SH-SY5Y (cell line): ENCODE results near the gene KRT84.

Experiments used
- GATA2 ChIP-seq: IDR thresholded peaks from 2 replicates; pipeline ENCODE4 v1.6.1; 2011; ENCODE audit warnings: mild to moderate bottlenecking, low read depth, low read length
- GATA3 ChIP-seq: IDR thresholded peaks from 2 replicates; pipeline ENCODE4 v1.6.1; 2011; ENCODE audit warnings: low read depth, mild to moderate bottlenecking, low read length, moderate library complexity

The KRT84 gene

DNA sequence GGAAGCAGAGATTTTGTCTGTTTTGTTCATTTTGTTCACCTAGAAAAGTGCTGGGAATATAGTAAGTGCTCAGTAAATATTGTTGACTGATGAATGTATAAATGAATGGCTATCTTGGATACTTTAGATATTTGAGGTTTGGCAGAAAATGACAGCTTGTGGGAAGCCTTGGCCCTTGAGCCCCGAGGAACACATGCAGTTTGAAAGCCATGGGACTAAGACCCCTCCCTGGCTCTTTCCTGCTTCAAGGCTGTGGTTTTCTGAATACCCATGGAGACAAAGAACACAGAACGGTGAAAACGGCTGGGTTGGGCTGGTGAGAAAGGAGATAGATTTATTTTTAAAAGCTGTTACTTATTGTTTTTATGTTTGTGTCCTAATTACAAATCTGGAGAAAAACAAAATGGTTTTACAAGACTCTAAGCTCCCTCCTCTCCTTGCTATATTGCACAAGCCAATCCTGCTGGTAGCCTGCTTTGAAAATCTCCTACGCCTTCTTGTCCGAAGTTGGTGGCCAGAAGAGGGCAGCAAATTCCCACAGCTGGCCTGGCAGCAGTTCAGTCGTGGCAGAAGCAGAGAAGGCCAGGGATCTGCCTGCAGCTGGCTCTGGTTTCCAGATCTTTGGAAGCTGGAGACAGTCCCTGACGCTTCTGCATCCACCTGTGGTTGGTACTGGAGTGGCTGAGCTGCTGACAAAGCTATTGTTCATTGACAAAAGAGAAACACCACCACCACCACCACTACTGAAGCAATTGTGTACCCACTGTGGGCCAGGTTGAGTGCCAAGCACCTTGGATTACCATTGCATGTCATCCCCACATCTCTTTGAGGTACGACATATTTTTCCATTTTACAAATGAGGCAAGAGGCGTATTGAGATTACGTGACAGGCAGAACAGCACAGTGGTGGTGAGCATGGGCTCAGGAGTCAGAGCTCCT, 13.0 kb downstream of the KRT84 start:
- TF ChIP-seq GATA2 (no peak), GATA3 (no peak)

DNA sequence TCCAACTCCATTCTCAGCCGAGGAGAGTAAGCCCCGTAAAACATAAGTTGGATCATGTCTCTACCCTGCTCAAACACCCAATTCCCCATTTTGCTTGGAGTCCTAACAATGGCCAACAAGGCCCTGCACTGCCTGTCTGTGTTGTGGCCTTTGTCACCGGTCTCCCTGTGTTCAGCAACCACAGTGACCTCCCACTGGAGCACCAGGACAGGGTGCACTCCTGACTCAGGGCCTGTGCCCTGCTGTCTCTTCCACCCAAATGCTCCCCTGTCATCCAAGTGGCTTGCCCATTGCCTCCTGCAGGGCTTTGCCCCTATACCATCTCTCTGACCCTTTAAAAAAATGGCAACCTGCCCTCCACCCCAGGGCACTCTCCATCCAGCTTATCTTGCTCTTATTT, 13.7 kb downstream of the KRT84 start:
- TF ChIP-seq GATA2 (no peak), GATA3 (no peak)

DNA sequence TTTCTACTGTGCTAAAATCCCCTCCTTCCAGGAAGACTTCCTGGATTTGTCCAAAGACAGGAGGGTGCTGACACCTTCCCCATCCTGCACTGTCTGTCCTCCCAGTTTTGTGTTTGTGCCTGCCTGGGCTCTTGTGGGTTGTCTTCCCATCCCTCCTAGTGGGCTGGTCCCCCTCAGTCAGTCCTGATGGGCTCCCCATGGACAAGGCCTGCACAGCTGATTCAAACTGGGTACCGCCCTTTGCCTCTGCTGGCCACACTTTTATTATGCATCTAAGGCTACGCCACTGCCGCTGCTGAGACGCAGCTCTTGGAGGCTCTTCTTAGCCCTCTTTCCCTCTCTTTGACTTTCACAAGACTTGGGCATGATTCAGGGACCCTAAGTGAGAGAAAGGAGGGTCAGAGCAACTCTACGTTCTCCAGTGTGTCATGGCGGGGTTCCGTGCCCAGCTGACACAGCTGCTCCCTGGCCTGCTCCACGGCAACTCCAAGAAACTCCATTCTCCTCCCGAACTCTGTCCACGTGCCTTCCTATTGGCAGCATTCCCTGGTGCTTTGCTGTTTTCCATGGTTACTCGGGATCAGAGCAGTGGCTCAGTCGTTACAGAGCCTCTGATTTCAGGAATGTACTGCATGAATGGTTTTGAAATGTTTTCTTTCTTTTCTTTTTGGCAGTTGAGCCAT, 14.4 kb downstream of the KRT84 start:
- TF ChIP-seq GATA2 (no peak), GATA3 (no peak)

DNA sequence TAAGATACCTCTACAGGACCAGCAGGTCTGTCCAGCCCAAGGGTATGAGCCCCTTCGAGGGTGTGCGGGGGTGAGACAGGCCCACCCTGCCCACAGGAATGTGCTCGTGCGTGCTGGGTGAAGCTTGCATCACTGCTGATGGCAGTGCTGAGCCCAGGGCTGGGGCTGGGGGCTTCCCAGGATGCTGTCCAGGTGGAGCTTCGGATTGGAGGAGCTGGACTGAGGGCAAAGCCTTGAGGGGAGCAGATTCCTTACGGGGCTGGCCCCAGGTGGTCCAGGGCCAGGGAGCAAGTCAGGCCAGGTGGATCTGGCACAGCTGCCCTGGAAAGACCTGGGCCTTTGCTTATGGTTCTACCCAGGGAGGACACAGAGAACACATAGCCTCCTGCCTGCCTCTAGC, 15.6 kb downstream of the KRT84 start:
- TF ChIP-seq GATA2 (no peak), GATA3 (no peak)

DNA sequence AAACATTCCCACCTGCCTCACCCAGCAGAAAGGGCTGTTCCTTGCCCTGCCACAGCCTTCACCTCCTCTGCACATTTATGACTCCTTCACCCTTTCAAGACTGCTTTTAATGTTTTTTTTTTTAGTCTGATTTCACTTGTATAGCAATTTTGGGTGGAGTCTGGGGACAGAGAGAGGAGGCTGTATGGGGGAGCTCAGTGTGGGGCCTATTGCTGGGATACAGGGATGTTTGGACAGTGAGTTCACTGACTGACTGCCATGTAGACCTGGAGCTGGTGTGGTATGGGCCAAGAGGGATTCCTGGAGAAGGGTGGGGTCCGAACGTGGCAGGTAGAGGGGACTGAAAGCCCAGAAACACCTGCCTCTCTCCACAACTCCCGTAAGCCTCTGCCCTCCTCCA, 16.2 kb downstream of the KRT84 start:
- no peak for TF ChIP-seq GATA2
- no peak for TF ChIP-seq GATA3

DNA sequence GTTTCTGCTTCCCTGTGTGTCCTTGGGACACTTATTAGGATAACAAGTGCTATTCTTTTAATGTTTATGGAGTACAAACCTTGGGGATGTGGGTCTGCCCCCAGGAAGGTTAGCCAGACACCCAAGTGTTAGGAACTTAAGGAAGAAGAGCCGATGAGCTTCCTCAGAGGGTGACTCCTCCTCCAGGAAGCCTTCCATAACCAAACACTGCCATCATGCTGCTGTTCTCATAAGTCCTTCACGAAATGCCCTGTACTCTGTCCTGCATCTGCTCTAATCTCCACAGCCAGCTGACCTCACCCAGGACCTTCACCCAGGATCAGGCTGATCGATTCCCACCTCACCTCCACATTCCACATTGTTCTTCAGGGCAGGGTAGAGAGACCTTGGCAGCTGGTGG, 16.9 kb downstream of the KRT84 start:
- TF ChIP-seq GATA2 (no peak), GATA3 (no peak)

DNA sequence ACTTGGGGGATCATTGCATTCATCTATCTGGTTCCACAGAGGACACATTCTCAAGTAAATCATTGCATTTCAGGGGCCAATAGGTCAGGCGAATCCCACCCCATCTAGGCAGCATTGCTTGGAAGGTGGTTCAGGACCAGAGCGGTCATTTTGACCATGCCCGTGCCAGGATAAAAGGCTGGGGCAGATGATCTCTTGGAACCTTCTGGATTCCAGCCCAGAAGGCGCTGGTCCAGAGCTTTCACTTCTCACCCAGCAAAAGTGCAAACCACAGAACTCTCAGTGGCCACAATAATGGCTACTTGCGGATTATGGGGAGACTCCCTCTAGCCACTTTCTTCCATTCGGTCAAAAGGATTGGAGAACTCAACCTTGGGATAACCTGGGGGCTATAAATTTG, 17.6 kb downstream of the KRT84 start:
- TF ChIP-seq GATA2 (no peak), GATA3 (no peak)

DNA sequence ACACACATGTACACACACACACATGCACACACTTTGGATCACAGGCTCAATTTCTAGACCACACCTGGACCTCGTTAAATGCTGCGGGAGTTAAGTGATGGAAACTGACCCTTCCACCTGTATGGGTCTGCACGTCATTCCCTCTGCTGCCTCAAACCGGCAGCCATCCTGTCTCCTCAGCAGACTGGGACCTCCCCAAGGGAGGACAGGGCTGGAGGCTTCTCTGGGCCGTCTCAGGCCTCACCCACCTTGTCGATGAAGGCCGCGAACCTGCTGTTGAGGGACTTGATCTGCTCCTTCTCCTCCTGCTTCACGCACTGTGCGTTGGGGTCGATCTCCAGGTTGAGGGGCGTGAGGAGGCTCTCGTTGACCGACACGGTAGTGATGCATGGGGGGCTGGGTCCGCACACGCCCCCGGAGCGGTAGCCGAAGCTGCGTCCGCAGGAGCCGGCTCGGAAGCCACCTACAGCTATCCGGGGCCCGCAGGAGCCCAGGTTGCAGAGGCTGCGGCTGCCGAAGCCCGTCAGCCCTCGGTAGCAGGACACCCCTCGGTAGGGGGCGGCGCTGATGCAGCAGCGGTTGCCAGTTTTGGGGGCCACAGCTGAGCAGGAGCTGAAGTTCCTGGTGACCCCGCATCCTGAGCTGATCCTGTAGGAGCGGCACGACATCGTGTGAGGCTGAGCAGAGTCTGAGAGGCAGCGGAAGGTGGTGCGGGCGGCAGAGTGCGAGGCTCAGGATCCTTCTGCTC, 18.5 kb downstream of the KRT84 start, which contains the start of gene KRT85:
TSS of gene KRT85 (minus strand) at position 744 of the 748 bp plus-strand sequence. CDS start at position 668, 76 bp downstream.
- TF ChIP-seq GATA2 (no peak), GATA3 (no peak)

DNA sequence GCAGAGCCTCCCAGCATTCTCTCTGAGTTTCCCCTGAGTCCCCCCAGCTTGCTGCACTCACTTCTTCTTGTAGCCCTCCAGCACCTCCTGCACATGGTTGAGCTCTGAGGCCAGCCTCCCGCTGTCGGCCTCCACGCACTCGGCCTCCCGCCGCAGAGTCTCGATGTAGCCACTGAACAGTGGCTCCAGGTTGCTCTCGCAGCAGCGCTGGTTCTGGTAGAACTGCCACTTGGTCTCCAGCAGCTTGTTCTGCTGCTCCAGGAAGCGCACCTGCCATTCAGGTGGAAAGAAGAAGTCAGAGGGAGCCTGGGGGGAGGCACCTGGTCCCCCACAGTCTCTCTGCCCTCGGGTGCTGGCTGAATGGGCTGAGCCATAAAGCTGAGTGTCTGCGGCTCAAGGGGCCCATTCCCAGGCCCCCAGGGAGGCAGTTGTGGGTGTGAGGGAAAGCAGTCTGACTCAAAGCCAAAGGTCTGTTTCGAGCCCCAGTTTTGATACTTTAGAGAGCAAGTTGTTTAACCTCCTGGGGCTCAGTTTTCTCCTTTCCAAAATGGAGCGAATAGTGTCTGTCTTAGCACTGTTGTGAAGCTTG, 20.5 kb downstream of the KRT84 start:
- TF ChIP-seq GATA2 (no peak), GATA3 (no peak)

DNA sequence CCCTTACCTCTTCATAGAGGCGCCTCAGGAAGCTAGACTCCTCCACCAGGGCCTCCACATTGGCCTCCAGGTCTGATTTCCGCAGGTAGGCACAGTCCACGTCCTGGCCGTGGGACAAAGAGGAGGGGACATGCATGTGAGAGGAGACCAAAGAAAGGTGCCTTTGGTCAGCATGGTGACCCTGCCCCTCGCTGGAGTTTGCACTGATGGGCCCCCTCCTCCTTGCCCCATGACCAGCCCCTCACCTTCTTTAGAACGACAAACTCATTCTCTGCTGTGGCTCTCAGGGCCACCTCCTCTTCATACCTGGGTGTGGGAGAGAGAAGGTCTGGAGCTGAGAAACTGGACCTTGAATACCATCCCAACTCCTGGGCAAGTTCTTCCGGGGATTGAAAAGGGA, 21.4 kb downstream of the KRT84 start:
- TF ChIP-seq GATA2 (no peak), GATA3 (no peak)

DNA sequence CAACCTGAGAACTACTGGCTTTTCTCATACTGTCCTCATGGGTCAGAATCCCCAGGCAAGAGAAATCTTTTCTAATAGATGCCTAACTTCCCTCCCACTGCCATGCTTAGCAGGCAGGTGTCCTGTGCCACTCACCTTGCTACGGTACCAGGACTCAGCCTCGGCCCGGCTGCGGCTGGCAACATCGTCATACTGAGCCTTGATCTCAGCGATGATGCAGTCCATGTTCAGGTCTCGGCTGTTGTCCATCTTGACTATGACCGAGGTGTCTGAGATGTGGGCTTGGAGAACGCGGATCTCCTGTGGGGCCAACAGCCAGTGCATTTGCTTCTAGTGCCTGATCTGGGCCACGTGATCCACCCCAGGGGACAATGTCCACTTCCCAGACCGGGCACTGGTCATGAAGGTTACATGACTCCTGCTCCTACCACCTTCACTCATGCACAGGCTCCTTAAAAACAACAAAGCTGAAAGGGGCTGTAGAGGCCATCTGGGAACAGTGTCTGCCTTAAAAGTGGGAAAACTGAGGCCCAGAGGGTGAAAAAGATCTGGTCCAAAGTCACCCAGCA, 22.3 kb downstream of the KRT84 start:
- TF ChIP-seq GATA2 (no peak), GATA3 (no peak)

DNA sequence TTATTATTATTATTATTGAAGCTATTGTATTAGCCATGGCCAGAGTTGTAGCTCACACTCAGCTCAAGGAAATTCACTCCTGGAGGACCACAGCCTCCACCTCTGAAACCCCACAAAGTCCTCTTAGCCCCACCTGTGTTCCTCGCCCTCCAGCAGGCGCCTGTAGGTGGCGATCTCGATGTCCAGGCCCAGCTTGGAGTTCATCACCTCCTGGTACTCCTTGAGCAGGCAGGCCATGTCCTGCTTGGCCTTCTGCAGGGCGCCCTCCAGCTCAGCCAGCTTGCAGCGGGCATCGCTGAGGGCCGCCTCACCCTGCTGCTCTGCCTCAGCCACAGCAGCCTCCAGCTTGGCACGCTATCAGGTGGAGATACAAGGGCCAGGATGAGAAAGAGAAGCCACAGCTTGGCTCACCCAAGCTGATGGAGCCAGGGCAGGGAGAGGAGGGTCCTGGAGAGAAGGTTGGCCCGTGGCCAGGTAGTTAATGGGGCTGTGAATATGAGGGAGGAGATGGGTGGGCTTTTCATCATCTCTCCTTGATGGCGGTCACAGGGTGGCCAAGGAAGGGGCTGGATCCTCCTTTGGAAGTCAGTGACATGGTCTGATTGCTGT, 23.2 kb downstream of the KRT84 start:
- TF ChIP-seq GATA2 (no peak), GATA3 (no peak)

DNA sequence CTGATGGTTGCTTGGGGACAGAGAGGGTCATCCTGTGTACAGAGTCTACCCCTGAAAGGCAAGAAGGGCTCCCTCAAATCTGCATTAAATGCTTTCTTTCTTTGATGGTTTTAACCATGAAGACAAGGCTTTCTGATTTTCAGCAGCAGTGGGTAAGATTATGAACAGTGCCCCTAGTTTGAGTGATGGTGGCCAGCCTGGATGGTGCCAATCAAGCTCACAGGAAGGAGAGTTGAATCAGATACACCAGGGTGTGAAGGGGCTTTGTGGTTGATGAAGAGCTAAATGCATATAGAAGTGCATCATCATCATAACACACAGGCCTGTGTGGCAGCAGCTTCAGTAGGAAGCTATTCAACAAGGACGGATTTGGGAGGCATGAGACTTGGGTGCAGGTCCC, 23.9 kb downstream of the KRT84 start:
- no peak for TF ChIP-seq GATA3
- TF ChIP-seq GATA2 = no peak

DNA sequence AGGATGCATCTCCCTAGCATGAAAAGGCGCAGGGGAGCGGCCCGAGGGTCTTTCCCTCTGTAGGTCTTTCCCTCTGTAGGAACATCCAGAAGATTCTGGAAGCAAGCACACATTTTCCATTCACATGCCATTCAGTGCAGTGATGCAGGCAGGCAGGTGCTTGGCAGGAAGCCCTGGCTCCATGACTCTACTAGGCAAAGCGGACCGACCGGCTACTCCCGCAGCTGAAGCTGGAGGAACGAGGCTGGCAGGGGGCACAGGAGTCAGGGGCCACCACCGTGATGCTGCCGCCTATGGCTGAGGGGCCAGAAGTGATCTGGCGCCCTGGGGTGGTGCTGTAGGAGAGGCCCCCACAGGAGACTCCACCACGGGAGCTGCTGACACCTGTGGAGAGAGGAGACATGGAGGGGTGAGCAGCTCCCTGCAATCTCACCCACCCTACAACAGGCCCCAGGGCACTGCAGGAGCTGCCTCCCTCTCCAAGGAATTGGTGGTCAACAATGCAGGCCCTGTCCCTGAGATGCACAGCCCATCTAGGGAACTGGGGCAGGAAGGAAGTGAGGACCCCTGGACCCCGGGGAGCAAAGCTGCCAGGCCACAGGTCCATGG, 24.7 kb downstream of the KRT84 start:
- no peak for TF ChIP-seq GATA3
- no peak for TF ChIP-seq GATA2
